HUDEP-2 (cell line): ENCODE data around the gene WDR36.

Source experiments
- DNase-seq, 76 experiments: peaks; one replicate each; lab custom pipeline; 2025; ENCODE audit not compliant: unreplicated experiment in 76 of 76; lab: John Stamatoyannopoulos, UW

WDR36 gene

GRCh38 chr5:111092062-111092853 is at the start of gene WDR36:
Gene WDR36, plus strand, starts transcription at chr5:111092348. Its CDS starts 109 bp downstream, at chr5:111092457.
- DNase-seq: peak; percentile 43 to 93 (median 84)

- DNase-seq: no peak
These were observed 48.2 kb upstream of the WDR36 start for GRCh38 chr5:111043712-111044506.

- DNase-seq: no peak
These were observed 34.1 kb upstream of the WDR36 start for GRCh38 chr5:111058064-111058463.

- no peak for DNase-seq
These were observed 32.0 kb upstream of the WDR36 start for GRCh38 chr5:111060169-111060568.

- DNase-seq: no peak
These were observed 30.5 kb upstream of the WDR36 start for GRCh38 chr5:111061618-111062017.

- no peak for DNase-seq
These were observed 28.3 kb upstream of the WDR36 start for GRCh38 chr5:111063709-111064322.

- no peak for DNase-seq
These were observed 25.7 kb upstream of the WDR36 start for GRCh38 chr5:111066261-111066938.

GRCh38 chr5:111068213-111068612 is 23.9 kb upstream of the WDR36 start:
- no peak for DNase-seq

GRCh38 chr5:111069839-111070238 is 22.3 kb upstream of the WDR36 start:
- no peak for DNase-seq

- DNase-seq: peak in 4 of 76 experiments; percentile 0 to 5 (median 2)
These were observed 21.6 kb upstream of the WDR36 start for GRCh38 chr5:111070272-111071134.

GRCh38 chr5:111071413-111071812 is 20.7 kb upstream of the WDR36 start, which contains the start of gene TSLP:
Gene TSLP, plus strand, starts transcription at chr5:111071713. Its CDS starts 178 bp downstream, at chr5:111071891.
- no peak for DNase-seq

- DNase-seq: peak in 72 of 76 experiments; percentile 9 to 83 (median 62)
These were observed 19.0 kb upstream of the WDR36 start for GRCh38 chr5:111072949-111073682.

GRCh38 chr5:111074244-111074643 is 17.9 kb upstream of the WDR36 start:
- no peak for DNase-seq

GRCh38 chr5:111075520-111075919 is 16.6 kb upstream of the WDR36 start:
- DNase-seq: no peak

GRCh38 chr5:111076091-111076490 is 16.1 kb upstream of the WDR36 start:
- no peak for DNase-seq

- no peak for DNase-seq
These were observed 14.5 kb upstream of the WDR36 start for GRCh38 chr5:111077678-111078077.

GRCh38 chr5:111079846-111080245 is 12.3 kb upstream of the WDR36 start:
- DNase-seq: no peak

GRCh38 chr5:111083323-111083722 is 8.8 kb upstream of the WDR36 start:
- peak in 11 of 76 experiments; percentile 4 to 46 (median 20) for DNase-seq

- no peak for DNase-seq
These were observed 3.8 kb downstream of the WDR36 start for GRCh38 chr5:111095982-111096381.
